Glomerular visceral epithelial cell (primary cell): ENCODE data around the gene HAUS8.

ENCODE experiments used
- DNase-seq: peaks from one replicate; pipeline ENCODE4 v3.0.0-alpha.2; 2016; ENCODE audit errors: extremely low spot score

Gene HAUS8

DNA sequence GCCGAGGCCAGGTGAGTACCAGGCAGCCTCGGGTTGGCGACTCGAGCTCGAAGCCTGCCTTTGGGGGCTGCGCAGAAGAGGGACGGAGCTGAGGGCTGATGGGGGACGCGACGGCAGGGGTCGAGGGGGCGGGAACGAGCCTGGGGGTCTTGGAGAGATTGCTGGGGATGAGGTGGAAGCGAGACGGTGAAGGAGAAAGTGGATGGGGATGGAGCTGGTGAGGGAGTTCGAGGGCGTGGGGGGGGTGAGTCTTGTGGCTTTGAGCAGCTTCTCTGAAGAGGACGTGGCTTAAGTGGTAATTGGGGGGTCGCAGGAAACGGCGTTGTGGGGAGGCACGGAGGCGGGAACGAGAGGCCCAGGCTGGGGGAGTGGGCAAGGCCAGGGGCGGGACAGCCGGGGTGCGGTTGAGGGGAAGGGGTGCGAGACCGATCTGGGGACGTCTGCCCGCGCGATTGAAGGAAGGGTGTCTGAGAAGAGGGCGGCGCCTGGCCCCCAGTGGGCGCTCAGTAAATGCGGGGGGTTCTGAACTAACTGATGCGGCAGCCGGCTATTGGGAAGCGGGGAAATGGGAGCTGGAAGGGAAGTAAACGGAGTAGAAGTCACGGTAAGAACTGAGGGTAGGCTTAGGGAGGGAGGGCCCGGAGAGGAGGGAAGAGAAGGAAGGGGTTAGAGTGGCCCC lies 751 bp upstream of the HAUS8 start:
- peak; percentile 47 for DNase-seq

DNA sequence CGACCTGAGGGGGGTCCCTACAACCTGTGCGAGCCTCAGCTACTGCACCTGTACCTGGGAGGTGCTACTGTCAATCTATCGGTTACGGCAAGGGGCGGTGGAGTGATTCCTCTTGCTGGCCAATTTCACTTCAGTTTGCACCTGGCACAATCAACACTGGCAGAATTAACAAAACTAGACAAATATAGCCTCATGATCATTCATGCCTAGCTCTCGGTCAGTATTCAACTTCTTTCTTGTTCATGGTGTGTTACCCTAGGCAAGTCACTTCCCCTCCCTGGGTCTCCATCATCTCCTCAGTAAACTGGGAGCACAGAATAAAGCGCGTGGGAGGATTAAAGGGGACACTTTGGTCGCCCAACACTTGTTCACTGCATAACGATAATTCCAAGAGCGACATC lies 618 bp downstream of the HAUS8 start:
- no peak for DNase-seq

GRCh38 chr19:17073869-17074633 lies 1.2 kb downstream of the HAUS8 start:
- DNase-seq: no peak

- no peak for DNase-seq
Observed at GRCh38 chr19:17070912-17071311, 4.3 kb downstream of the HAUS8 start.

- no peak for DNase-seq
Observed at GRCh38 chr19:17070421-17070820, 4.8 kb downstream of the HAUS8 start.

- no peak for DNase-seq
Observed at GRCh38 chr19:17069193-17069592, 6.1 kb downstream of the HAUS8 start.

GRCh38 chr19:17063428-17063827 lies 11.8 kb downstream of the HAUS8 start:
- DNase-seq: no peak

- no peak for DNase-seq
Observed at GRCh38 chr19:17061691-17062090, 13.6 kb downstream of the HAUS8 start.

GRCh38 chr19:17061205-17061604 lies 14.0 kb downstream of the HAUS8 start:
- DNase-seq: no peak

DNA sequence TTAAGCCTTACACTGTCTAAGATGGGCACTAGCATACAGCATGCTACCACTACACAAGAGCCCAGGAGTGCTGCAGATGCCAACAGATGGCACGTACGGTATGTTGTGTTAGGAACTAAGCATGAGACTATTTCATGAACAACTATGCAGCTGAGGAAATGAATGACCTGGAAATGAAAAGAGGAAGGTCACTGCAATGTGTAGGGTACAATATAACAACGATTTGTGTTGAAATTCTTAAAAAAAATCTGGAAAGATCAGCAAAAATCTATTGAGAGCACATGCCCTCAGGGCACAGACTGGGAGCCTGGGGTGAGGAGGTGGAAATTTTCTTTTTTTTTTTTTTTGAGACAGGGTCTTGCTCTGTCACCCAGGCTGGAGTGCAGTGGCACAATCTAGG lies 14.4 kb downstream of the HAUS8 start:
- DNase-seq: no peak

DNA sequence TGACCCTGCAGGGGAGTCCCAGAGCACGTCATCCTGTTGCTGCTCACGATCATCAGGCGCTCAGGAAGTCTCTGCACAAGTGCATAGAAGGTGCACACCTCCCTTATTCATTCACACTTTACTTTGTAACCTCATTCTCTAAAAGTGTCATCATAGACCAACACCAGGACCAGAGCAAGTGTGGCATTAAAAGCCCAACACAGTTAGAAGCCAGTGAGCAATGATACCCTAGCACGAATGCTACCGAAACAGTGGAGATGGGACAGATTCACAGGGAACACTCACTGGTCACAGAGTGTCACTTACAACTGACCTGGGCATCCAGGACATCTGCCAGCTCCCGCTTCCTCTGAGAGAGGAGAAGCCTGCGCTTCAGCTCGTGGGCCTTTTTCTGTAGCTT lies 17.0 kb downstream of the HAUS8 start:
- DNase-seq: no peak

GRCh38 chr19:17055636-17056035 lies 19.6 kb downstream of the HAUS8 start:
- DNase-seq: no peak

DNA sequence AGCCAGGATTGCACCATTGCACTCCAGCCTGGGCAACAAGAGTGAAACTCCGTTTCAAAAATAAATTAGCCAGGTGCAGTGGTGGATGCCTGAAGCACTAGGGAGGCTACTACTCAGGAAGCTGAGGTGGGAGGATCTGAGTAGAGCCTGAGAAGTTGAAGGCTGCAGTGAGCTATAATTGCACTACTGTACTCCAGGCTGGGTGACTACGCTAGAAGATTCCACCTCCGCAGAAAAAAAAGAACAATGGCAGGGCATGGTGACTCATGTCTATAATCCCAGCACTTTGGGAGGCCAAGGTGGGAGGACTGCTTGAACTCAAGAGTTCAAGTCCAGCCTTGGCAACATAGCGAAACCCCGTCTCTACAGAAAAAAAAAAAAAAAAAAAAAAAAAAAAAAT lies 20.5 kb downstream of the HAUS8 start:
- no peak for DNase-seq

DNA sequence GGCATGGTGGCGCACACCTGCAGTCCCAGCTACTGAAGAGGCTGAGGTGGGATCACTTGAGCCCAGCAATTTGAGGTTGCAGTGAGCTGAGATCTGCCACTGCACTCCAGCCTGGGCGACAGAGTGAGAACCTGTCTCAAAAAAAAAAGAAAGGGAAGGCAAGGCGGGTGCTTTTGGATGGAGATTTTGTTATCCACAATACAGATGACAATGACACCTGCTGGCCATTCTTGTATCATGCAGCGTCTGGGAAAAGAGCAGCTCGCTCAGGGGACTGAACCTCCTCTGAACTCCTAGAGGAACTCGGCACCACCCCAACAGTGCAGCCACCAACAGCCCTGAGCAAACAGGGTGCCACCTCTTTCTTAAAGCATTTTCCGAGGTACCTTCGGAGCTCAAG lies 22.8 kb downstream of the HAUS8 start:
- DNase-seq: no peak

DNA sequence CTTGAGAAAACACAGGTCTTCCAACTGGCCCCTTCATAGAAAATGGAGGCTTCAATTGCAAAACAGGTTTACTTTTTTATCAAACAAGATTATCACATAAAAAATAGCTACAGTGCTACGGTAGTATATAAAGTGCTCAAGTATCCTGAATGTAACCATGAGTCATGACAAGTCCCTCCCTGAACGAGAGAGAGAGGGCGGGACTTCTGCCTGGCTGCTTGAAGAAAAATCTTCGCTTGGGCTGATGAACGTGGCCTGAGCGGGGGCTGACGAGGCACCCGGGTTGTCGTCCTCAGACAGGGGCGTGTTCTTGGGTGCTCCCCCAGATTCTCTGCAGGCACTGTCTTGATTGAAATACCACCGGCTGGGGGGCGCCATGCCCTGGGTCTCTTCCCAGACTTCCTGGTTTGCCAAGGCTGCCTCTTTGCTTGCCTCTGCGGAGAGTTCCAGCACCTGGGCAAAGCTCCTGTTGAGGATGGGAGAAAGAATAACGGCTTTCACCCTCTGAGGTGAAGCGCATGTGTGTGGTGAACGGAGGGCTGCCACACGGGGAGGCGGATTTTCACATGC lies 25.5 kb downstream of the HAUS8 start:
- no peak for DNase-seq

DNA sequence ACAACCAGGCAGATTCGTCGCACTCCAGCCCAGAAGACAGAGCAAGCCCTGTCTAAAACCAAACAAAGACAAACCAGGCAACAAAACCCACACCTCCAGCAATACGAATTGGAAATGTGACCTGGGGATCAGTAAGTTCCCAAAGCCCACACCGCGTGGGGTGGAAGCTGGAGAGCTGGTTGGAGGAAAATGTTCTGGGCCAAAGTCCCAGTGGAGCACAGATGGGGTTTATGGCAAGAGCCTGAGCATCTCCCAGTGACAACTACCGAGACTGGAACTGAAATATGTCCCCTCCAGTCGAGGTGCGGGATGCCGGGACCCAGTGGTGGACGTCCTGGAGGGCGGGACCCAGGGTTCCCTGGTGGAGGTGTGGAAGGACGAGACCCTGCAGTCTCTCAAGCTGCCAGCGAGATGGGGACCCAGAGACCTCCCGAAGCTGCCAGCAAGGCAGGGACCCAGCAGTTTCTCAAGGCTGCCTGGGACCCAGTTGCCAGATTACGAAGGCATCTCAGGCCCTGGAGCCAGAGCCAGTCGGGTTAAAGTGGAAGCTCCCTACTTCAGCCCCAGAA lies 26.3 kb downstream of the HAUS8 start:
- no peak for DNase-seq

DNA sequence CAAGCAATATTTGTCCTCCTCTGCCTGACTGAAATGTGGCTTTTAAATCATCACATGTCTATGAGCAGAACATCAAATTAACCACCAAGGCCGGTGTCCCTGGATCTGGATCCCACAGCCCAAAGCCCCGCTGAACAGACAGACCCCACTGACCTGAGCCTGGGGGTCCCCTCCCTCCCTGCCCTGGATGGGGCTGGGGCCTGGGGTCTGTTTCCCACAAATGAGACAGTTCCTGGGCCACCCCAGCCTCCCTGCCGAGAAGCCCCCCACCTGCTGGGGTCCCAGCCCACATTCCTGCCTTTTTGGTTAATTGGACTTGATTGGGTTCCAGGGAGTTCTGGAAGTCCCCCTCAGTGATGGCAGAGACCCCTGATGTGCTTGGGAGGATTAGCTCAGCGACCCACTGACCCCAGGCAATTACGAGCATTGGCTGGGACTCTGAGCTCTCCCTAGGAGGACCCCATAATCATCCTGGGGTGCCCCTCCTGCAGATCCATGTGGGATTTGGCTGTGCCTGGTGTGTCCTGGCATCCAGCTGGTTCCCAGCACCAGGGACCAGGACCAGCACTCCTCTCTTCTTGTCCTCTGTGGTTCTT lies 29.2 kb downstream of the HAUS8 start:
- DNase-seq: no peak

DNA sequence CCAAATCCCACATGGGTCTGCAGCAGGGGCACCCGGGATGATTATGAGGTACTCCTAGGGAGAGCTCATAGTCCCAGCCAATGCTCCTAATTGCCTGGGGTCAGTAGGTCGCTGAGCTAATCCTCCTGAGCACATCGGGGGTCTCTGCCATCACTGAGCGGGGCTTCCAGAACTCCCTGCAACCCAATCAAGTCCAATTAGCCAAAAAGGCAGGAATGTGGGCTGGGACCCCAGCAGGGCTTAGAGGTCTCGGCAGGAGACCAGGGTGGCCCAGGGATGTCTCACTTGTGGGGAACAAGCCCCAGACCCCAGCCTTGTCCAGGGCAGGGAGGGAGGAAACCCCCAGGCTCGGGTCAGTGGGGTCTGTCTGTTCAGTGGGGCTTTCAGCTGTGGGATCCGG lies 31.5 kb downstream of the HAUS8 start:
- DNase-seq: no peak

DNA sequence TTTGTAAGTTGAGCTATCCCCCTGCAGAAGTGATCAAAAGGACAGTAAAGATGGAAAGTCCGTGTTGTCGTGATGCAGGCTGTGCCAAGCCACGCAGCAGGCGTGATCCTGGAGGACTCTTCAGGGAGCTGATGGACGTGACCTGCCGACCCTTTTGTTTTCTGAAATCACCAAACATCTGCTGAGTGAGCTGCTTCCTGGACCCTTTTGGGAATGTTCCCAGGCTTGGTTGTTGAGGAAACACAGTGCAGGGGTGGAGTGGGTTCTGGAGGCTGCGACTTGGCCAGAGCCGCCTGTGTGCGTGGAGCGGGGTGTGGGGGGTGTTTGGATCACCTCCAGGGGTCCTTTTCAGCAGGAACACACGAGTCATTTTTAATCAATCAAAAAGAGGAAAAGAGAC lies 33.3 kb downstream of the HAUS8 start:
- DNase-seq: no peak

DNA sequence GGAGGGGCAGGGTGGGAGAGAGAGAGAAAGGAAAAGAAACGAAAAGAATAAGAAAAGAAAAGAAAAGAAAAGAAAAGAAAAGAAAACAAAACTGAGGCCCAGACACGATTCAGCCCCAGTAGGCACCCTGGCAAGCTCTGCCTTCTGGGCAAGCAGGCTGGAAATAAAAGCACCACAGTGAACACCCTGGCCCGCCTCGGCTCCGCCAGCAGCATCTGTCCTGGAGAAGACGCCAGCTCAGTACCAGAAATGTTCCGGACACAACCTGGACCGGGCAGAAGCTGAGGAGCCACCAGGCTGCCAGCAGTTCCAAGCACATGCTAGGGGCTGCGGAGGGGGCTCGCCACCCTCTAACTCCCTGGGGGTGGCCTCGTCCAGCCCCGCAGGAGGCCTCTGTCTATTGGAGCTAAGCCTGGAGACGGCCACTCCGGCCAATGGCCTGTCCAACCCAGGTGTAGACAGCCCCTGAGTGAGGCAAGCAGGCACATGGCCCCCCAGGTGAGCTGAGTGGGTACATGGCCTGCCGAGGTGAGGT lies 37.2 kb downstream of the HAUS8 start:
- DNase-seq: no peak

GRCh38 chr19:17037184-17037583 lies 38.1 kb downstream of the HAUS8 start:
- no peak for DNase-seq

DNA sequence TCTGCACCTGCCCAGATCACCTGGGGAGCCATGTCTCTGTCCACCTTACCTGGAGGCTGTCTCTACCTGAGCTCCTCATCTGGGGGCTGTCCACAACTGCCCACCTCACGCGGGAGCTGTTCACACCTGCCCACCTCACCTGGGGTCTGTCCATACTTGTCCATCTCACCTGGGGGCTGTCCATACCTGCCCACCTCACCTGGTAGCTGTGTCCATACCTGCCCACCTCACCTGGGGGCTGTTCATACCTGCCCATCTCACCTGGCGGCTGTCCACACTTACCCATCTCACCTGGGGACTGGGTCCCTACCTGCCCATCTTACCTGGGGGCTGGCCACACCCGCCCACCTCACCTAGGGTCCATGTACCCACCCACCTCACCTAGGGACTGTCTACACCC lies 38.6 kb downstream of the HAUS8 start:
- no peak for DNase-seq
